ENCODE data around the gene CAMTA1. TPM values are rescaled to one million over a fixed set of nuclear protein-coding genes. Genes with fewer than 3 reads are reported as not detected.
"Not testable (repeated sequence)": the region's sequence is repeated elsewhere in the genome, so short reads cannot be mapped to it uniquely, and the experiment has no call there.

The CAMTA1 gene
- total RNA-seq, 1 donor = 71.6 TPM

DNA sequence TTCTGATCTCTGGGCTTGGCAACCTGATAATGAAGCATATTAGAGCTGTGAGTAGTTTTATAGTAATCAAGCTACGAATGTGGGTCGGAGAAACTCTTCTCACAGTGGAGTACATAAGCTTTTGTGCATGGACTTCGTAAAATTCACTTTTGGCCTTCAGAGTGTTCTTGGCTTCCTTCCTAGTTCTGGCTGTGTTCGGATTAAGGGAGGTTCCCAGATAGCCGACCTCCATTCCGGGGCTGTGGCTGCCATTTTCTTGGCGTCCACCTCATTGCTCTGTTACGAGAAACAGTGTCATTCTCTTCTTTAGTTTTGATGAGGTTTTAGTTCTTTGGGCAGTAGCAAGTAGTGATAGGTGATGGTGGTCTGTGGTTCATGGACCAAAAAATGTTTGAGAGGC, 26.3 kb downstream of the CAMTA1 start:
- H3K4me3 ChIP-seq (ENCODE audit: low read length) = no peak overlapping the region
- H3K27me3 ChIP-seq (ENCODE audit: insufficient read depth, low read length) = no peaks in the 10 kb centered on the region
- H3K9me3 ChIP-seq (ENCODE audit: low read depth, low read length) = no peaks in the 10 kb centered on the region

DNA sequence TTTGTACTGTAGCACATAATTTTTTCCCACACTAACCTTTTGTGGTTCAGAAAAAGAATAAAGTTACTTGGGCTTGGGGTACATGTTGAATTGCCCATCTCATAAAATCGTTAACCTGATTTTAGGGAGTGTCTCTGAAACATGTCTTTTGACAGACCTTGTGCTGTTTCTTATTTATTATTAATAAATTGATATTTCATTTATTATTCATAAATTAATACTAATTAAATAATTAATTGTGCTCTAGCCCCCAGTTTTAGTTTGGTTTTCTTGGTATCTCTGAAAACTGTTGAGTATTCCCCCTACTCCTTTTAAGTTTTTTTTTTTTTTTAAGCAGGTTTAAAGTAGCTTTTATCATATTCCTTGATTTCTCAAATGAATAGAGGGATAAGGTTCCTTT, 27.9 kb downstream of the CAMTA1 start:
- Histone ChIP-seq H3K27me3 (ENCODE audit: insufficient read depth, low read length) (no peaks in the 10 kb centered on the region), H3K9me3 (ENCODE audit: low read depth, low read length) (no peaks in the 10 kb centered on the region), H3K4me3 (ENCODE audit: low read length) (no peak overlapping the region), H3K4me1 (ENCODE audit: insufficient read depth, low read length) (peaks cover 4% of the 10 kb centered on the region)

More for the DNA sequence above, 26.3 kb downstream of the CAMTA1 start:
- H3K4me1 ChIP-seq (ENCODE audit: insufficient read depth, low read length) = peaks cover 4% of the 10 kb centered on the region

DNA sequence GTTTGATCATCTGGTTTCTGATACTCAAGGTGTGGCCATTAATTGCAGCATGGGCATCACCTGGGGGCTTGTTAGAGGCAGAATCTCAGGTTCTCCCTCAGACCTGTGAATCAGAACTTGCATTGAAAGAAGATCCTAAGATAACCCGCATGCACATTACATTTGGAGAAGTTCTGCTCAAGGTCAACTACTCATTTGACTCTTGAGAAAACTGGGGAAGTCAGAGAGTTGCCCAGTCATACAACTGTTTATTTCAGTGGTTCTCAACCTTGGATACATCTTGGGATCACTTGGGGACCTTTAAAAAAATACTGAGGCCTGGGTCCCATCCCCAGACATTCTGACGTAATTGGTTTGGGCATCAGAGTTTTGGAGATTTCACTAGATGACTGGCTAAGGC, 30.5 kb downstream of the CAMTA1 start:
- Histone ChIP-seq H3K4me1 (ENCODE audit: insufficient read depth, low read length) (peaks cover 4% of the 10 kb centered on the region), H3K27me3 (ENCODE audit: insufficient read depth, low read length) (no peaks in the 10 kb centered on the region), H3K4me3 (ENCODE audit: low read length) (no peak overlapping the region), H3K9me3 (ENCODE audit: low read depth, low read length) (no peaks in the 10 kb centered on the region)

DNA sequence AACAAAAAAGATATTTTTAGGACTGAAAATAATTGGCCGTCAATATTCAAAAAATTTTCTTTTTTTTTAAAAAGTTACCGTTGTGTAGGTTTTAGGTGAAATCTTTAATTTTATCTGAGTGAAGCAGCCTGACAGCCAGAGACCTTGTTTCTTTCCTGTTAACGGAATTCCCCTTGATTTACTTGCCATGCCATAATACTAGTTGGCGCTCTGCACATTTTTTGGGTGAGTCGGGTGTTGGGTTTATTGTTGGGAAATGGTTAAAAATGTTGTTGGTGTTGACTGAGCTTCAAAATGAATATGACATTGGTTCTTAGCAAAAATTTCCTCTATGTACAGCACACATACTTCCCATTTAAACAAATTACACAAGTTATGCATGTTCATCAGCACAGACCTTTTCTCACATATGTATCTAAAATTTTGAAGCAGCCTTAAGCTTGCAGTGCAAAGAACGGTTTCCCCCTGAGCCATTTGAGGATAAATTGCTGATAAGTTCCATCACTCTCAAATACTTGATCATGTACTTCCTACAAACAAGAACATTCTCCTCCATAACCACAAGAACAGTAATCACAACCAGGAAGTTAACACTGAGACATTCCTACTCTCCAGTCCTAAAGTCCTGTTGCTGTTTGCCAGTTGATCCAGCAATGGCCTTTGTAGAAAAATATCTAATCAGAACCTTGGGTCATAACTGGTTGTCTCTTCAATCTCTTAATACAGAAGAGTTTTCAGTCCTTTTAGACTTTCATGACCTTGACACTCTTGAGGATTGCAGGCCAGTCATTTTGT, 34.2 kb downstream of the CAMTA1 start:
- Histone ChIP-seq H3K4me1 (ENCODE audit: insufficient read depth, low read length) (peaks cover 4% of the 10 kb centered on the region), H3K4me3 (ENCODE audit: low read length) (no peak overlapping the region), H3K27me3 (ENCODE audit: insufficient read depth, low read length) (no peaks in the 10 kb centered on the region), H3K9me3 (ENCODE audit: low read depth, low read length) (no peaks in the 10 kb centered on the region)

DNA sequence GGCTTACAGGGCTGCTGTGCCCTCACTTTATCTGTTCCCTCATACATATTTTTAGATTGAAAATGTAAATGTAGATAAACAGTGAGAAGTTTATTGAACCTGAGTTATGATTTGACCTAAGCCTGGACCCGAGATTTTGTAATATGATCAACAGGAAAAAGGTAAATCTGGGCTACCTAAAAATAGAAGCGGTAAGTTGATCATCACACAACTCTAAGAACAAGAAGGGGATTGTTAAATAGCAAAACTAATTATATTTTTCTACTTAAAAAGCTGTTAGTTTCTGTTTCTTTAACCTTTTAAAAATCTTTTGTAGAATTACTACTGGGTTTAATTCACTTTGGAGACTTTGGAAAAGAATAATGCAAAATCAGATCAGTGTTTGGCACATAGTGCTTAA, 35.6 kb downstream of the CAMTA1 start:
- no peaks in the 10 kb centered on the region for H3K27me3 ChIP-seq (ENCODE audit: insufficient read depth, low read length)
- no peaks in the 10 kb centered on the region for H3K9me3 ChIP-seq (ENCODE audit: low read depth, low read length)
- peaks cover under 1% of the 10 kb centered on the region for H3K4me1 ChIP-seq (ENCODE audit: insufficient read depth, low read length)
- H3K4me3 ChIP-seq (ENCODE audit: low read length) = no peak overlapping the region

DNA sequence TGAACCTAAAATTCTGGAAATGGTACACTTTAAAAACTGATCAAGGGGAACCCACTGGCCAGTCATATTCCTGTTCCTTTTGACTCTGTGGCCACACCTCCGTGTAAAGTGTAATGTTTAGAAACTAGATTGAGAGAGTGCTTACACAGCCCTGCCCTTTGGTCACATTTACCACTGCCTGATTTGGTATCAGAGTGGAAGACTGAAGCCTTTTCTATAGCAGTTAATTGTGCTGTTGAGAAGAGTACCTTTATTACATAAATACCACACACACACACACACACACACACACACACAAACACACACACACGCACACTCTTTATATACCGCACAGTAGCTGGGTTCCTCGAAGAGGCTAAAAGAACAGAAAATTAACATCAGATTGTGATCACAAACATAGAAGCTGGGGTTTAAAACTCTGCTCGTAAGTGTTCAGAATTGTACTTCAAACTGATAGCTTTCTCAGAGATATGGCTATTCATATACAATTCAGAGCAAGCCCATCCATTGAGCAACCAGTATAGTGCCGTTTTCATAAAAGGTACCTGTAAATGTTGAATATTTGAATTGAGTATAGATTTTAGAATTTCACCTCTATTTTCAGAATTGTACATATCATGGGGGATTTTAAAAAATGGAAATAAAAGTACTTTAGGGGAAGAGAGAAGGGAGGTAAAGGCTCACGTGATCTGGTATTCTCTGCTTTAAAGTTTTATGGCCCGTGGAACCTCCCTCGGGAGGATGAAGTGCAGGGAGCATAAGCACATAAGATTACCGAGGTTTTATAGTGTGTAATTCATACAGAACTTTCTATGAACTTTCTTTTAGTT, 37.5 kb downstream of the CAMTA1 start:
- H3K9me3 ChIP-seq (ENCODE audit: low read depth, low read length) = no peaks in the 10 kb centered on the region

DNA sequence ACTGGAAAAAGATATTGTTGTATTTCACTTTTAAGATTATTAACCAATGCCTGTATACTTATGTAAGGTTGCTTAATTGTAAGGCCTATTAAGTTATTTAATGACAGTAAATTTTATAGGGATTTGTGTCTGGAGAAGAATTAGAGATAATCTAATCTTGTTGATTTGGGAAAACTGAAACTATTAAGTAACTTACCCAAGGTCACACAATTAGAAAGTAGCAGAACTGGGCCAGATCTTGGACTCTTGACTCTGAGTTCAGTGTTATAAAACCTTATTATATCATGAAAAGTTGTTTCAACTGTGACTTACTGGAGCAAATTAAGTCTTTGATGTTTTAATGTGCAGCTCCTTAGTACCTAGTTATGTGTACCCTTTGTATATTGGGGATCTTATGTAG, 38.5 kb downstream of the CAMTA1 start:
- H3K27me3 ChIP-seq (ENCODE audit: insufficient read depth, low read length) = no peaks in the 10 kb centered on the region
- H3K4me3 ChIP-seq (ENCODE audit: low read length) = no peak overlapping the region
- no peaks in the 10 kb centered on the region for H3K9me3 ChIP-seq (ENCODE audit: low read depth, low read length)
- no peaks in the 10 kb centered on the region for H3K4me1 ChIP-seq (ENCODE audit: insufficient read depth, low read length)

More for the DNA sequence above, 37.5 kb downstream of the CAMTA1 start:
- H3K4me1 ChIP-seq (ENCODE audit: insufficient read depth, low read length) = no peaks in the 10 kb centered on the region
- H3K27me3 ChIP-seq (ENCODE audit: insufficient read depth, low read length) = no peaks in the 10 kb centered on the region
- H3K4me3 ChIP-seq (ENCODE audit: low read length) = no peak overlapping the region

DNA sequence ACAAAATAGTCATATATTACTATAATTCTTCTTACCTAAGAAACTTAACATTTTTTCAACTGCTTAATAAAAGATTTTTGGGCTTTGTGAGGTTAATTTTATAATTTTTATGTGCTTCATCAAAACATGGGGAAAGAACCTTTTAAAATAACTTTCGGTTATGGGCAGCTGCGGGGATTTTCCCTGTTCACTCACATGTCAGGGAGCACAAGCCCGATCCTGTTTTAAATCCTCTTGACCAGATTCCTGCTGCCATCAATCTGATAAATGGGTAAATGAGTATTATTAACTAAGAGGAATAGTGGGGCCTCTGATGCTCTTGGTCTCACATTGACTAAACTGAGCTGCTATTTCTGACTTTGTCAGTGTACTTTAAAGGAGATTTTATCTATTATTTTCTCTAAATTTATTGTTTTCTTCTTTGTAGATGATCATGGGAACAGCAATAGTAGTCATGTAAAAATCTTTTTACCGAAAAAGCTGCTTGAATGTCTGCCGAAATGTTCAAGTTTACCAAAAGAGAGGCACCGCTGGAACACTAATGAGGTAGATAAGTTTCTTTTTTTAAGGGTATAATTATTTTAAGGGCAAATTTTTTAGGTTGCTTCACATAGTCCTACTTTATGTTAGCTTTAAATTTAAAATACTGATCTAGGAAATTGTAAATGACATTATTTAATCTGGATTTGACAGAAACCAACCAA, 39.6 kb downstream of the CAMTA1 start:
- Histone ChIP-seq H3K4me3 (ENCODE audit: low read length) (no peak overlapping the region), H3K27me3 (ENCODE audit: insufficient read depth, low read length) (no peaks in the 10 kb centered on the region), H3K9me3 (ENCODE audit: low read depth, low read length) (no peaks in the 10 kb centered on the region), H3K4me1 (ENCODE audit: insufficient read depth, low read length) (no peaks in the 10 kb centered on the region)

DNA sequence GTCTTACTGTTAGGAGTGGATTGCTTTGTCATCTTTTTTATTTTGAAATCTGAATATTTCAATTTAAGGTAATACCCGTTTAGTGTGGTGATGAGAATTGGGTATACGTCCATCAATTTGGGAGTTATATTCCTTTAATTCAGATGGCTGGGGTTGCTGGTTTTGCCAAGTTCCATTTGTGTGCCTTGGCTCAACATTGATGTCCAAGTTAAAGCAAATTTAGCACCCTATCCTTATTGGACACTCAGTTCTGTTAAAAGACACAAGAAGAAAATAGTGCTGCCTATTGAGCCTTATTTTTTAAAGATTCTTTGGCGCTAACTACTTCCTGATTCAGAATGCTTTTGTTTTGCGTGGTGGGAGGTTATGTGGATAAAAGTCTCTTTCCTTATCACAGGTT, 40.6 kb downstream of the CAMTA1 start:
- H3K4me3 ChIP-seq (ENCODE audit: low read length) = no peak overlapping the region

DNA sequence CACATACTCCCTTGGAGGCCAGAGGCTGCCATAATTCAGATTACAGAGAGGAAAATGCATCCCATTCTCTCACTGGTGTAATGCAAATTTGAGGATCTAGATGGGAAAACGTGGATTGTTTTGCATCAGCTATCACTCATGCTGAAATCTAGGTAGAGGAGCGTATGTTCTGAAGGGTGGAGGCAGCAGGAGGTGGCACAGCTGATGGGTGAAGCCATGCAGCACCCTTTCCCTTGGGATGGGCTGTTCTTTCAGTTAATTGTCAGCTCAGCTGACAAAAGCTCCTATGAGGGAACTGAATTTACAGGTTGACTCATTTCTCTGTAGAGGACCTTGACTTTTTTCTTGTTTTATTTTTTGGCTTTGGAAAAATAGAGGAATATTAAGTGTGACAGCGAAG, 41.8 kb downstream of the CAMTA1 start:
- Histone ChIP-seq H3K9me3 (ENCODE audit: low read depth, low read length) (no peaks in the 10 kb centered on the region), H3K4me1 (ENCODE audit: insufficient read depth, low read length) (no peaks in the 10 kb centered on the region), H3K4me3 (ENCODE audit: low read length) (no peak overlapping the region), H3K27me3 (ENCODE audit: insufficient read depth, low read length) (no peaks in the 10 kb centered on the region)

More for the DNA sequence above, 40.6 kb downstream of the CAMTA1 start:
- H3K9me3 ChIP-seq (ENCODE audit: low read depth, low read length) = no peaks in the 10 kb centered on the region
- no peaks in the 10 kb centered on the region for H3K4me1 ChIP-seq (ENCODE audit: insufficient read depth, low read length)
- H3K27me3 ChIP-seq (ENCODE audit: insufficient read depth, low read length) = no peaks in the 10 kb centered on the region

DNA sequence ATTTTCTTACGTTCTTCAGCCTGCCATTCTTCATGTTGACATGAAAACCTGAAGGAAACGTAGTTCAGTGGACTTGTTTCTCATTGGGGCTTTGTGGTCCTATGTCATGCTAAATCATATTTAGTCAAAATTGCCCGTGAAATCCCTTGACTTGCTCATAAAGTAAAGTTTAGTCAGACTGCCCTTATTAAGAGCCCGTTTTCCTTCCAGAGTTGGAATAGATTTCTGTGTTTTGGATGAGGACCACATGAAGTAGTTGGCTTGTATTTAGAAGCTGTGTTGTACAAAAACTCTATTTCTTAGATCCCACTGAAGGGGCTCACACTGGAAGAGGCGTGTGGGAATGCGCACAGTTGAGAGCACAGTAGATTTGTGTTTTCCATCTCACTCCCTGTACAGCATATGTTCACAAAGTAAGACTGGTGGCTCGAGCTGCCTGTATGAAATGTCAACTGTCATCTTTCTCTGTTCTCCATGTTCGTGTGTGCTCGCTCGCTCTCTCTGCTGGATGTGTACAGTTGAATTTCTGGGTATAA, 42.4 kb downstream of the CAMTA1 start:
- H3K9me3 ChIP-seq (ENCODE audit: low read depth, low read length) = no peaks in the 10 kb centered on the region
- H3K4me1 ChIP-seq (ENCODE audit: insufficient read depth, low read length) = no peaks in the 10 kb centered on the region
- no peaks in the 10 kb centered on the region for H3K27me3 ChIP-seq (ENCODE audit: insufficient read depth, low read length)
- H3K4me3 ChIP-seq (ENCODE audit: low read length) = no peak overlapping the region

DNA sequence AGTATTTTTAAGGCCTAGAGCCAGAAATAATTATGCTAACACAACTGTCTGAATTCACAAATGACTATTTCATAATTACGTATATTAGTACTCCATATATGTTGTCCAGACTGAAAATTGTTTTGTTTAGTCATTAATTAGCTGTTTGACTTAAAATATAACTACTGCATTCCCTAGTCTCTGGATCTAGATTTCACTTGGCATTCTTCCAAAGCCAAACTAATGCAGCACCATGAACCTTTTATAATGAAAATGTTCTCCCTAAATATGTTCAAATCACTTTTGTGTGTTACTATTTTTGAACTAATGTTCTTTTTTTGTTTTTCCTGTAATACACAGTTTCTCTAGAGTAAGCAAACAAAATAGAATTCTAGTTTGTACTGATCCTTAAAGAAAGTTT, 46.1 kb downstream of the CAMTA1 start:
- Histone ChIP-seq H3K4me1 (ENCODE audit: insufficient read depth, low read length) (no peaks in the 10 kb centered on the region), H3K27me3 (ENCODE audit: insufficient read depth, low read length) (no peaks in the 10 kb centered on the region), H3K9me3 (ENCODE audit: low read depth, low read length) (no peaks in the 10 kb centered on the region), H3K4me3 (ENCODE audit: low read length) (no peak overlapping the region)

DNA sequence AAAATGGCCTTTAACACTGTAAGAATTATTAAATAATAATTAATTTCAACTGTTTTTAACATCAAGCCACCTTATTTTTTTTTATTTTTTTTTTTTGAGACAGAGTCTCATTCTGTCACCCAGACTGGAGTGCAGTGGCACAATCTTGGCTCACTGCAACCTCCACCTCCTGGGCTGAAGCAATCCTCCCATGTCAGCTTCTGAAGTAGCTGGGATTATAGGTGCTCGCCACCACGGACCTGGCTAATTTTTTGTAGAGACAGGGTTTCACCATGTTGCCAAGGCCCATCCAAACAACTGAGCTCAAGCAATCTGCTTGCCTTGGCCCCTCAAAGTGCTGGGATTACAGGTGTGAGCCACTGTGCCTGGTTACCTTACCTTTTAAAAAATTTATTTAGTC, 46.8 kb downstream of the CAMTA1 start:
- H3K27me3 ChIP-seq (ENCODE audit: insufficient read depth, low read length); H3K4me1 ChIP-seq (ENCODE audit: insufficient read depth, low read length); H3K9me3 ChIP-seq (ENCODE audit: low read depth, low read length); H3K4me3 ChIP-seq (ENCODE audit: low read length): not testable (repeated sequence)

DNA sequence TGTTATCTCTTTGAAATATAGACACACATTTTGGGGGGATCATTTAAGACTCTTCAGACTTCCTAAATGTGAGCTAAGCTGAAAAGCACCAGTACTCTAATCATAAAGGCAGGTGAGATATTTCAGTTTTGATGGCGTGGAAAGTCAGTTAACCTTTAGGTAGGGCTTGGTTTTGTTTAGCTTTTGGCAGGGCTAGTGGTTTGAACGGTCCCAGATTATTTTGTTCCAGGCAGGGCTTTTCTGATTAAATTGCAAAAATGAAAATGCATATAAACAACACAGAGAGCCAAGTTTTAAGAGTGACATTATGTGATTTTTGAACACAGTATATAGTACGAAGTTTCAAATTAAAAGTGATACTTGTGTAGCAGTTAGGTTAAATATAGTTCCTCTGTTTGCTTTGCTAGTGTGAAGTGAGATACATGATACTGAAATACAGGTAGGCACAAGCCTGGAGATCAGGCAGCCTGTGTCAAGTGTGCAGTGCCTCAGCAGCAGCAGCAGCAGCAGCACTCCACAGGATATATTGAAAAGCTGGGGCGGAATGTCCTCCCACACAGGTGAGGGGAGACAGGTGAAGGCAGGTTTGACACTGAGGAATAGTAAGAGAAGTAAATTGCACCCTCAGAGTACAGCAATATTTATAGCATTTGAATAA, 47.4 kb downstream of the CAMTA1 start:
- Histone ChIP-seq H3K27me3 (ENCODE audit: insufficient read depth, low read length) (no peaks in the 10 kb centered on the region), H3K4me1 (ENCODE audit: insufficient read depth, low read length) (no peaks in the 10 kb centered on the region), H3K9me3 (ENCODE audit: low read depth, low read length) (no peaks in the 10 kb centered on the region), H3K4me3 (ENCODE audit: low read length) (no peak overlapping the region)
